ENCODE data around the gene ITPR2. TPM values are rescaled to one million over a fixed set of nuclear protein-coding genes. Genes with fewer than 3 reads are reported as not detected.

Gene ITPR2
- total and polyA plus RNA-seq, 2 of the 8 experiments (the other 6 are each of a cell fraction or from before 2014, with no cell fraction given), result 4.1 to 48.3 TPM

- H2AFZ ChIP-seq (ENCODE audit: low read length), result no peak overlapping the region
- no peak overlapping the region for H4K91ac ChIP-seq (replicated peaks; ENCODE audit: insufficient read length, low read length)
- TF ChIP-seq TCF12 (IDR thresholded peaks at IDR 0.05; ENCODE audit: low read depth, low read length) (no peak), ZNF274 (IDR thresholded peaks at IDR 0.05; ENCODE audit: borderline replicate concordance, extremely low read depth, low read length) (no peak), CREB1 (IDR thresholded peaks at IDR 0.05) (no peak), POLR2AphosphoS5 (IDR thresholded peaks at IDR 0.05; ENCODE audit: low read depth, low read length) (no peak), SAP30 (IDR thresholded peaks at IDR 0.05; ENCODE audit: insufficient read depth, insufficient replicate concordance, low read length) (no peak)
- TF ChIP-seq, protein P1, sequence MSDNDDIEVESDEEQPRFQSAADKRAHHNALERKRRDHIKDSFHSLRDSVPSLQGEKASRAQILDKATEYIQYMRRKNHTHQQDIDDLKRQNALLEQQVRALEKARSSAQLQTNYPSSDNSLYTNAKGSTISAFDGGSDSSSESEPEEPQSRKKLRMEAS (IDR thresholded peaks at IDR 0.05), result no peak
- H3K23ac ChIP-seq (ENCODE audit: insufficient read length), result no peak overlapping the region
- no peak overlapping the region for H2BK5ac ChIP-seq (ENCODE audit: low read depth, low read length)
- no peak overlapping the region for H3K14ac ChIP-seq (ENCODE audit: insufficient read length)
- H2AK5ac ChIP-seq (ENCODE audit: low read depth, low read length), result no peak overlapping the region
- no peak overlapping the region for H3K4me2 ChIP-seq (ENCODE audit: insufficient read depth in 1 of 2, low read depth in 2 of 2, low read length in 2 of 2)
- no peak overlapping the region for H2BK120ac ChIP-seq (replicated peaks; ENCODE audit: low read depth, low read length)
- no peak overlapping the region for H3K4me3 ChIP-seq (ENCODE audit: extremely low read depth in 1 of 4, insufficient read depth in 2 of 4, low read depth in 3 of 4, low read length in 4 of 4)
- ChIA-PET POLR2A (ENCODE audit: partially characterized antibody) (interaction anchor here (1.0 to 1.5 kb wide), 2 partner anchors 14 to 24 kb away, joined by 3 read pairs; no protein-coding TSS in a partner anchor), CTCF (ENCODE audit: partially characterized antibody) (interaction anchor here (0.7 kb wide), 1 partner anchor 69 kb away, joined by 3 read pairs; no protein-coding TSS in a partner anchor)
- no peak overlapping the region for H3K56ac ChIP-seq (replicated peaks; ENCODE audit: insufficient read length, low read depth, low read length)
- 87% methylated on average over 1 of the region's 1 CpG; no CpG with 5 or more reads in 1 of the 2 experiments for WGBS, 2 experiments (ENCODE audit: extremely low coverage in 1 of 2, insufficient coverage in 1 of 2, insufficient read length in 1 of 2, insufficient replicate concordance in 2 of 2, low coverage in 1 of 2, low lambda C conversion rate in 2 of 2, missing lambda C conversion rate in 1 of 2)
- no peaks in the 10 kb centered on the region for H3K79me1 ChIP-seq (ENCODE audit: low read depth, low read length)
- H3K4ac ChIP-seq (replicated peaks; ENCODE audit: insufficient read length, low read depth, low read length), result no peak overlapping the region
- no peak overlapping the region for H3K18ac ChIP-seq (ENCODE audit: extremely low read depth, low read length)
- peaks cover 0 to 14% of the 10 kb centered on the region in 2 experiments; a peak in 2 of 4 replicates for H3K79me2 ChIP-seq (ENCODE audit: control insufficient read depth in 1 of 2, insufficient read depth in 2 of 2, low read length in 2 of 2)
- no peaks in the 10 kb centered on the region for H3K36me3 ChIP-seq (ENCODE audit: control insufficient read depth in 2 of 4, insufficient read depth in 4 of 4, low read length in 3 of 4)
- no peaks in the 10 kb centered on the region for H3K27me3 ChIP-seq (replicated peaks in 1 of 4; ENCODE audit: control insufficient read depth in 3 of 4, extremely low read depth in 1 of 4, insufficient read depth in 3 of 4, low read length in 3 of 4)
- H4K8ac ChIP-seq (ENCODE audit: extremely low read depth, insufficient read depth, low read length), result no peak overlapping the region
- H3K23me2 ChIP-seq (ENCODE audit: low read depth, low read length), result no peaks in the 10 kb centered on the region
- DNase-seq (ENCODE audit: low read depth in 1 of 2, low spot score in 2 of 2) (no peak), FAIRE-seq (no peak)
- H2BK15ac ChIP-seq (ENCODE audit: low read length), result no peak overlapping the region
- no peak overlapping the region for H2BK12ac ChIP-seq (ENCODE audit: low read depth, low read length)
- H4K5ac ChIP-seq (ENCODE audit: insufficient read length, low read depth, low read length), result no peak overlapping the region
- no peak overlapping the region for H2BK20ac ChIP-seq (ENCODE audit: low read length)
- H3K9me3 ChIP-seq (ENCODE audit: insufficient read depth in 2 of 2, low read depth in 1 of 2, low read length in 1 of 2), result no peaks in the 10 kb centered on the region
- no peak overlapping the region for H3K9ac ChIP-seq (replicated peaks in 1 of 4; ENCODE audit: extremely low read depth in 1 of 4, low read depth in 3 of 4, low read length in 3 of 4)
- H4K20me1 ChIP-seq (replicated peaks in 1 of 2; ENCODE audit: control insufficient read depth in 1 of 2, insufficient read depth in 2 of 2, low read length in 2 of 2), result no peaks in the 10 kb centered on the region
- no peak overlapping the region for H3K27ac ChIP-seq (ENCODE audit: low read depth, low read length)
- no peaks in the 10 kb centered on the region for H3K4me1 ChIP-seq (replicated peaks in 1 of 4; ENCODE audit: control insufficient read depth in 3 of 4, insufficient read depth in 4 of 4, low read length in 3 of 4)
These were observed 25.7 kb downstream of the ITPR2 start for GRCh38 chr12:26807292-26807691.
